Upper lobe of left lung (tissue), 4 donors: ENCODE measurements around the gene RPL34.

Source experiments
- EP300 ChIP-seq, 4 donors: sonication (generic); formaldehyde crosslinking; IDR thresholded peaks; one replicate each; pipeline ENCODE4 v1.5.1; 2017; ENCODE audit warnings: antibody characterized with exemption in 4 of 4, control low read depth in 2 of 4
- POLR2A ChIP-seq, 4 donors: fragments of 450-650 bp; IDR thresholded peaks; one replicate each; pipeline ENCODE4 v1.5.1; 2016 to 2017; ENCODE audit warnings: antibody characterized with exemption in 4 of 4, mild to moderate bottlenecking in 2 of 4
- POLR2AphosphoS5 ChIP-seq, 2 donors: sonication (generic); formaldehyde crosslinking; IDR thresholded peaks; one replicate each; pipeline ENCODE4 v1.5.1; 2017; ENCODE audit warnings: antibody characterized with exemption in 2 of 2
- TF ChIP-seq, protein P1 (sequence below), 6 experiments: fragments of 450-650 bp in 4 of 6; fragments of 200-600 bp in 2 of 6; sonication (generic) in 2 of 6; IDR thresholded peaks; one replicate each; pipeline ENCODE4 v1.5.1; 2016 to 2019; ENCODE audit warnings: antibody characterized with exemption in 6 of 6

DNA sequence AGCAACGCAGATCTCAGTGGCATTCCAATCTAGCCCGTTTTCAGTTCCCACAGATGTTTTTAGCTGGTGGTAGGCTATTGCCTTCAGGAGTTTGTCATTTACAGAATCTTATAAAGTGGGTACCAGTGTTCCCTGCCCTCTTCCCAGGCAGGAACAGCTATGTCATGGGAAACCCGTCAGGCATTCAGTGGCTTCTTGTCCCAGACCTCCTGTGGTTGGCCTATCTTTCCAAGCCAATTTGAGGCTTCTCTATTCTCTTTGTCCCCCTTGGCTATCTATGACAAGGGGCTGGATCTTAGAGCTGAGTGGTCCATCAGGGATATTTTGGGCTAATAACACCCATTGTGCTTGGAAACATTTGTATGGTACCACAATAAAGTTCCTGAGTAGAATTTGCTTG lies 33.6 kb upstream of the RPL34 start:
- TF ChIP-seq POLR2A (IDR thresholded peaks at IDR 0.05) (no peak), EP300 (IDR thresholded peaks at IDR 0.05) (no peak), POLR2AphosphoS5 (IDR thresholded peaks at IDR 0.05) (no peak)
- TF ChIP-seq, protein P1, sequence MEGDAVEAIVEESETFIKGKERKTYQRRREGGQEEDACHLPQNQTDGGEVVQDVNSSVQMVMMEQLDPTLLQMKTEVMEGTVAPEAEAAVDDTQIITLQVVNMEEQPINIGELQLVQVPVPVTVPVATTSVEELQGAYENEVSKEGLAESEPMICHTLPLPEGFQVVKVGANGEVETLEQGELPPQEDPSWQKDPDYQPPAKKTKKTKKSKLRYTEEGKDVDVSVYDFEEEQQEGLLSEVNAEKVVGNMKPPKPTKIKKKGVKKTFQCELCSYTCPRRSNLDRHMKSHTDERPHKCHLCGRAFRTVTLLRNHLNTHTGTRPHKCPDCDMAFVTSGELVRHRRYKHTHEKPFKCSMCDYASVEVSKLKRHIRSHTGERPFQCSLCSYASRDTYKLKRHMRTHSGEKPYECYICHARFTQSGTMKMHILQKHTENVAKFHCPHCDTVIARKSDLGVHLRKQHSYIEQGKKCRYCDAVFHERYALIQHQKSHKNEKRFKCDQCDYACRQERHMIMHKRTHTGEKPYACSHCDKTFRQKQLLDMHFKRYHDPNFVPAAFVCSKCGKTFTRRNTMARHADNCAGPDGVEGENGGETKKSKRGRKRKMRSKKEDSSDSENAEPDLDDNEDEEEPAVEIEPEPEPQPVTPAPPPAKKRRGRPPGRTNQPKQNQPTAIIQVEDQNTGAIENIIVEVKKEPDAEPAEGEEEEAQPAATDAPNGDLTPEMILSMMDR (IDR thresholded peaks at IDR 0.05): no peak
